HS-5 (cell line): Measurements from ENCODE around the gene HHLA2.
"Not testable (repeated sequence)": the region's sequence is repeated elsewhere in the genome, so short reads cannot be mapped to it uniquely, and the experiment has no call there.

Experiments
- DNase-seq: peaks from one replicate; pipeline ENCODE4 v3.0.0-alpha.2; 2012; ENCODE audit warnings: low read depth

The HHLA2 gene

DNA sequence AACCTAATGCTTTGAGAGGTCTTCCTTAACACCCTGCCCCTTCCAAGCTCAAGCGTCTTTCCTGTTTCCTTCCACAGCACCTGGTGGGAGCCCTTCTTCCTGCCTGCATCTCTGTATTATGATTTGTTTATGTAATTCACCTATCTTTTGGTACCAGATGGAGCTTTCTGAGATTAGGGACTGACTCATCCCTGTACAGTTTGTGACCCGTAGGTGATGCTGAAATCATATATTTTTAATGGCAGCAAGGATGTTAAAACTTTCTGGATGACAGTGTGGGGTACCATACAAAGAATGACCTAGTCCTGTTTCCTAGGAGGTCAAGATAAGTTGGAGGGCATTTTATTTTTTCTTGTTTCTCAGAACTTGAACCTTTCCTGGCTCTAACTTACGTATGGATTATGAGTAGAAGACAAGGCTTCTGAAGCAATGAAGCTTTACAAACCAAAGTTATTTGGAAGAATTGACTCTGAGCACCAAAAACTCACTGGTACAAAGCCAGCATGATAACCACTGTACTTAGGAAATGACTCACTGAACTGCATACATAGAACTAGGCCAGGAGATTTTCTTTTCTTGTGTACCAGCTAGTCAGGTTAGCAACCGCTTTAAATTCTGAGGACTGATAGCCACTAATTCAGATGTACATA, 46.6 kb downstream of the HHLA2 start:
- peak; percentile 24 for DNase-seq

DNA sequence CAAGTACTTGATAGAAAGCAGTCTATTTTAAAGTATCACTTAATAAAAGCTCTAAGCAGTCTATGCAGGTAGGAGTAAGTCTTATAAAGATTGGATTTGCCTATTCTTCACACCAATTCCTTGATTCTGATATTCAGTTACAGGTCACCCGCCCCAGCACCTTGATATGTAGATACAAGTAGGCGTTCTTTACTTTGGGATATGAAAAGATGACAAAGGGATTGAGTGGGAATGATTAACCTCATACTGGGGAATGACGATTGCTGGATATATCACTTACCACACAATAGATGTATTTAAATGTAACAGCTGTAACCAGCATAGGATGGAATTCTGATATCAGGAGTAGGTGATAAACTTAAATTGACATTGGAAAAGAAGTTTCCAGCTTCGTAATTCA, 47.1 kb downstream of the HHLA2 start:
- DNase-seq = no peak

DNA sequence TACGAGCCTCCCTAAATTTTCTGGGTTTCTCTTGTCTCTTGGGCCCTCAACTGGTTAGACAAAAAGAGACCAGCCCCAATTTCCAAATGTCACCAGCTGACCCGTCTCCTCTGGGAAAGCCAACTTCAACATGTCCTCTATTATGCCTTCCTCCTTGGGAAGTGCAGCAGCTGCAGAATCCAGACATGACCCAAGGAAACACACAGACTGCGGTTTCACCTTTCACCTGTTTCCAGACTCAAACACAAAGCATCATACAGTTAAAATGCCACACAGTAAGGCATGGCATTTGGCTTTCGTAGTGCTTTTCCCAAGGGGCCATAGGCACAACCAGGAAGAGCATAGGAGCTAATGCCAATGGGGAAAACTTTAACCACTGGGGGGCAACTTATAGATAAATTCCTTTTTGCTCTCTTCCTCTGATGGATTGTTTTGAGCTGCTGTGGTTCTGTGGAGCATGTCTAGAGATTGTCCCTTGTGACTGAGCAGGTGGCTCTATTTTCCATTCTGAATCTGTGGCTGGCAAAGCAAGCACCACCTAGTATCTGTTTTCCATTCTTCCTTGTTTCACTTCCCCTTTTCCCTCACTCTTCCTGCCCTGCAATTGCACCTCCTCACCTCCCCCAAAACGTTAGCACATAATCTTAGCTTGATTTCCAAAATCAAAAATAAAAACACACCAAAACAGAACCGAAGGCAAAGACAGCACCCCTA, 49.3 kb downstream of the HHLA2 start:
- no peak for DNase-seq

DNA sequence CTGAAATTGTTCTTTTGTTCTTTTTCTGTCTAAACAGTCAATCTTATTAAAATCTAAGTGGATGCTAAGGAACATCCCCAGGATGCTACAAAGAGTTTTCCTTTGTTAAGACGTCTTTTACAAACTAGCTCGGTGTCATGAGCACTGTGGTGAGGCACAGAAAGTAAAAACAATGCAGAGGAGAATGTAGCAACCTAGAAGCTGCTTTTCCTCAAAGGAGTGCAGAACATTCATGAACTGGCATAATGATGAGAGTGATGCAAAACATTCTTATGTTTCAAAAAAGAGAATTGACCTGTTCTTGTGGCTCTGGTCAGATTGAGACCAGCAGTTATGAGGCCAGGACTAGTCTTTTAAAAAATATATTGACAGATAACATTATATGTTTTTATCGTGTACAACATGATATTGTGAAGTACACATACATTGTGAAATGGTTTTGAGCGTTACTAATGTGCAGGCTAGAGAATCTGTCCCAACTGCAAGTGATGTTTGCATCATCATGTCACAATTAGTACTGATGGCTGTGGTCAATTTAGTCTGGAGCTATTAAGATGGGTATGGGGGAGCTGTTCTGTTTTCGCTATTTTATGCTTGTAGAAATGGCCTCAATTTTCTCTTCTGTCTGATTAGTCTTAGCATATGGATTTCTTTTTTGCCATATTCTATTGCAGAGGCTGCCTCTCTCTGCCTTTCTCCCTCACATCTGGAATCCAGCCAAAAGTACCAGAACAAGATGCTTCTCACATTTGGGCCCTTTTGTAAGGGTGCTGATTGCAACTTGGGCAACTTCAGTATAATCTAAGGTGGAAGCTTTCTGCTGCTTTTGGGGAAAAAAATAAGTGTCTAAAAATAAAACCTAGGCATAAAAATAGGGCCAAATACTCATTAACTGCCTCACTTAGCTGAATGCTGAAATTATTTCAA, 50.2 kb downstream of the HHLA2 start:
- DNase-seq = no peak

DNA sequence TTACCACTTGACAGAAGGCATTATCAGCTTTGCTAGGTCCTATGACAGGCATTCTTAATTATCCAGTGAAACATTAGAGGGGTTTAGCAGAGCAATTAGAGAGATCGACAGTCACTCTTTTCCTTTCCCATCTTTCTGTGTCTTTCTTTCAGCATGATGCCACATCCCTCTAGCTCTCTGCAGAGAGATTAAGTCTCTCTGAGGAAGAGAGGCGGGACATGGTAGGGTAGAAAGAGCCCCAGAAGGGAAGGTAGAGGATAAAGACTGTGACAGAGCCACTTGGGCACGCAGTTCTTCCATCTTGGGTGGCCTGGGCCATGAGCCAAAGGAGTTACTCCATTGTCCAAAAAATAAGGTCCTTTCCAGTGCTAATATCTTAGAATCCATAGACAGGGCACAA, 55.8 kb downstream of the HHLA2 start:
- no peak for DNase-seq

DNA sequence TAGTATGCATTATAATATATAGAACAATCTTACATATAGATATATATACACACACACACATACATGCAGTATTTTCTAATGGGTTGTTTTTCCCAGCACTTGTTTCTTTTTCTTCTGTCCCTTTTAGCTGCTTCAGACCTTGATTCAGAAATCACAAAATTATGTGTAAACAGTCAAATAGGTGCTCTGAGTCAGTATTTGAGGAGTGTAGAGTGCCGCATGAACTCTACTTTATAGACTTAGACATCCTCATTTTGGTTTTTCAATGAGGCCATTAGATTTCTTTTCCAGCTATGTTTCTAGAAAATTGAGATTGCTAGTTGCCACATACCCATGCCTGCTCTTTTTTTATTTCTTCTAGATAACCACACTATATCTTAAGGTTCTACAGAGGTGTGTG, 58.2 kb downstream of the HHLA2 start:
- no peak for DNase-seq

DNA sequence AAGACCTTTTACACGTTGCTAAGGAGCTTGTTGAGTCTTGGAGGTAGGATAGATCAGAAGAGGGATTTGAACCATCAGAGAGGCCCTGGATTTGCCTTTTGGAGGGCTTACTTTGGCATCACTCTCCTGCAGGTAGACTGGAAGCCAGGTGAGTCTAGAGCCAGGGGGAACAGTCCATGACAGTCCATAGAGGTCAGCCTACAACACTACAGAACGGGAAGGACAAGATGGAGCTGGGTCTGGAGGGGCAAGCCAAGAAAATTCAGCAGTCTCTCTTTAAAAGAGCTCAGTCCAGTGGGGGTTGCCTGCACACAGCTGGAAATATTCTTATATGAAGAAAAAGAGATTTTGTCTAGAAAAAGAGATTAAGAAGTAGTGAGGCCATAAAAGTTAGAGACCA, 60.7 kb downstream of the HHLA2 start:
- DNase-seq = no peak

DNA sequence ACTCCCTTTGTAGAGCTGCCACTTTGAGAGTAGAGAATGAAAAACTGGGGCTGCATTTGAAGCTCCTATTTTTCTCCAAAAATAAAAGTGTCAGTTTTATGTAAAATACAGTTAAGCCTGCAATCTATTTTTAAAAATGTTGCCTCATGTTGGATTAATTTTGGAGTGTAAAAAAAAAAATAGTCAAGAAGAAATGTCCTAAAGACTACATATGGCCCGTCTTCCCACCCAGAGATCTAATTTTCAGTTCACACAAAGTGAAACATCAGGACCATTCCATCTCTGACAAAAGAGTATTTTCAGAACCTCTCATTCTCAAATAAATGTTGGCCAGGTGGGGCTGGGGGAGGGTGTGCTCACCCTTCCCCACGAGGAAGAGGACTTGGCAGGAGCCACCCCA, 62.7 kb downstream of the HHLA2 start:
- DNase-seq = no peak

DNA sequence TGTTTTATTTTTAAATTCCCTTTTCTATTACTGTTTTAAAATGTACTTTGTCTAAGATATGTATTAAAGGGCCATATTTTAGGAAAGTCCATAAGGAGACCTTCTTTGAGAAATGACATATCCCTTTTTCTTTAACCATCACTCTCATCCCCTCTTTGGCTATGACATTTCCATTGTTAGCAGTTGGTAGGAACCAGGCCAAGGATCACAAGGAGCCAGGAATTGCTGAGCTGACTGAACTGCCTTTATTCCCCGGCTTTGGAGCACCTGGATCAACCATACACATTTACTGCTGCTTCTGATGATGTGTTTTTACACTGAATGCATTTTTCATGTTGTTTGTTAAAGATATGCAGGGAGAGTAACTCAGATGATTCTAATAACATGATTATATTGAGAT, 79.7 kb downstream of the HHLA2 start:
- DNase-seq = no peak

DNA sequence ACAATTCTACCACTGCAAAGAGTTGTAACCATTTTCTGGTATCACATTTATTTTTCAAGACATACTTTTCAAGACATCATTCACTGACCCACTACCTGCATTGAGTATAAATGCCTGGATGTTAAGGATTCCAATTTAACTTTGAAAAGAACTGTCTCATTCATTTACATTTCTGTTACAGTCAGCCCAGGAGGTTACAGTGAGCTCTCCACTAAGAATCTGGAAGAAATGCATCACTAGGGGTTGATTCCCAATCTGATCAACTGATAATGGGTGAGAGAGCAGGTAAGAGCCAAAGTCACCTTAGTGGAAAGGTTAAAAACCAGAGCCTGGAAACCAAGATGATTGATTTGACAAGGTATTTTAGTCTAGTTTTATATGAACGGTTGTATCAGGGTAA, 81.0 kb downstream of the HHLA2 start:
- no peak for DNase-seq

DNA sequence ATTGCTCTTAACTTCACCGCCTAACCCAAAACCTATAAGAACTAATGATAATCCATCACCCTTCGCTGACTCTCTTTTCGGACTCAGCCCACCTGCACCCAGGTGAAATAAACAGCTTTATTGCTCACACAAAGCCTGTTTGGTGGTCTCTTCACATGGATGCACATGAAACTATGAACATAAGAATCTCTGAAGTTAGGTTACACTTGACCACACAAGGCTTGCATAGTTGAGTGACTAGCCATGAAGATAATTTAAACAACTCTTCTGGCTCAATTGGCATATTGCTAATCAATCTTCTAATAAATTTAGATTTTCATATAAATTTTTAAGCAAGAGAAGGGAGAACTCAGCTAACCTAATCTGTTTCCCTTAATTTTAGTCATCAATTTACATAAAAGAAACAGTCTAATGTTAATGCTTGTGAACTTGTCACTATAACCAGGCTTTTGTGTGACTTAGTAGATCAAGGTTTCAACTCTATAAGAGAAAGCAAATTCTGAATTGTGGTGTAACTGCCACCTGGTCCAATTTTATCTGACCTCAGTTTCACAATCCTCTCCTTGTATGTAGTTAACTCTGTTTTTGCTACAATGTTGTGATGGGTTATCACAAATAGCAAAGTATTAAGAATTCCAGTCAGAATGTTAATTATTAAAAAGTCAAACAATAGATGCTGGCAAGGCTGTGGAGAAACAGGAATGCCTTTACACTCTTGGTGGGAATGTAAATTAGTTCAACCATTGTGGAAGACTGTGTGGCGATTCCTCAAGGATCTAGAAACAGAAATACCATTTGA, 82.0 kb downstream of the HHLA2 start:
- no peak for DNase-seq

DNA sequence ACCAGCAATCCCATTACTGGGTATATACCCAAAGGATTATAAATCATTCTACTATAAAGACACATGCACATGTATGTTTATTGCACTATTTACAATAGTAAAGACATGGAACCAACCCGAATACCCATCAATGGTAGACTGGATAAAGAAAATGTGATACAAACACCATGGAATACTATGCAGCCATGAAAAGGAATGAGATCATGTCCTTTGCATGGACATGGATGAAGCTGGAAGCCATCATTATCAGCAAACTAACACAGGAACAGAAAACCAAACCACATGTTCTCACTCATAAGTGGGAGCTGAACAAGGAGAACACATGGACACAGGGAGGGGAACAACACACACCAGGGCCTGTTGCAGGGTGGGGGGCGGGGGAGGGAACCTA, 82.6 kb downstream of the HHLA2 start:
- not testable (repeated sequence) for DNase-seq

DNA sequence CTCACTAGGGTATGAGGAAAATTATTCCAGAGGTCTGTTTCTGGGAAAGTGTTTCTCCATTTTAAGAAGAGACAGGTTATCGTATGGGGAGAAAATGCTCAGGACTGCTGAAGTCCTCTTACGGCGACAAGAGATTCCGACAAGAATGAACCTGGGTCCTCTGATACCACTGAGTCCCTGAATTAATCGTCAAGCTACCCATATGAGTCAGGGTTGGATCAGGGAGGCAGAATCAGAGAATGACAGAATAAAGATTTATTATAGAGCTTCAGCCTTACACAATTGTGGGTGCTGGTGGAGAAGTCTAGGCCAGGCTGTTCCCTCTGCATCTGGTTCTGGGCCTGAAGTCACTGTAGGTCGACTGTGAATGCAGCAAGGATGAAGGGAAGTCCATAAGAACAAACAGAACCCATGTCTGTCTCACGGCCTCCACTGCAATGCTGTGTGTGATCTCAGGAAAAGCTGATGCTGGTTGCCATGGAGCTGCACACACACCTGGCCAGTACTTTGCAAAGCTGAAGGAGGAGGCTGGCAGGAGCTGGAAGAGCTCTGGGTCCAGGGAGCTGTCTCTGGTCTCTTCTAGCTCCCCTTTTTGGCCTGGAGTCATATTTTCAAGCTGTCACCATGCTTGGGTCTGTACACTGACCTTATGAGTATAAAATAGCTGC, 83.9 kb downstream of the HHLA2 start:
- no peak for DNase-seq

DNA sequence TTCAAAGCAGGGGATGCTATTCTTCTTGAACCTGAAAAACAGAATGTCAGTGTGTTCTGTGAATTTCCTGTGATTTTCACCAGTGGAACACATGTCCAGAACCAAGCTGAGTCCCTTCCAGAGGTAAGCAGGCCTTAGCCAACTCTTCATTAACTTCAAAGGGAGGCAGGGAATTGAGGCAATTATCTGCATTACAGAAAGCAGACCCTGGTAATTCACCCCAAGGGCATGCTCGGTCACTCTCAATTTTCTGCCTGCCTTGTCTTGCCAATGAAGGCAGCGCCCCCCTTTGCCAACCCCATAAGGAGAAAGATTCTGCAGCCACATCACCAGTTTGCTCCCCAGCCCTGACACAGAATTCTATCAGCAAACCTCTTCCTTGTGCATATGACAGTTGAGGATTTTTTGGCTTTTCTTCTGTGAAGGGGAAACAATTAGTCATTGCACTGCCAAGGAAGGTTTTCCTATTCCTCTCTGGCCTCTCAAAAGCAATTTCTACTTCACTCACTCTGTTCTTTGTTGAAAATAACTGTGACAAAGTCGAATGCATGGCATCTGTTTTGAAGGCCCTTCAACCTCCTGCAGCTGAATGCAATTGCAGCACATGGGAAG, 85.3 kb downstream of the HHLA2 start:
- no peak for DNase-seq

DNA sequence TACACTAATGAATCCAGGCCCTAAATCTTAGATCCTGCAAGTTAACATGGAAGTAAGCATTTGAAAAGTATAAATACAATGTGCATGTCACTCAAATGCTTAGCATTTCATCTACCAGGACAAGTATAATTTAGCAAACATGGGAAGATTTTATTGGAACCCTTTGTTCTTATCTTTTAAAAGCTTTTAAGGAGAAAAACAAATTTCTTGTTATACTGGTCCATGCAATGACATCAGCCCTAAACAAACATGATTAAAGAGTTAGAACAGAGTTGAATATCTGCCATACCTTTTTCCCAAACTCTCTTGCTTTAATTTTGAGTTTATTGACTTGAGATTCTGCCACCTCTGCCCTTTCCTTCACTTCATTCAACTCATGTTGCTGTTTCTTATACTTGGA, 87.0 kb downstream of the HHLA2 start:
- DNase-seq = no peak

DNA sequence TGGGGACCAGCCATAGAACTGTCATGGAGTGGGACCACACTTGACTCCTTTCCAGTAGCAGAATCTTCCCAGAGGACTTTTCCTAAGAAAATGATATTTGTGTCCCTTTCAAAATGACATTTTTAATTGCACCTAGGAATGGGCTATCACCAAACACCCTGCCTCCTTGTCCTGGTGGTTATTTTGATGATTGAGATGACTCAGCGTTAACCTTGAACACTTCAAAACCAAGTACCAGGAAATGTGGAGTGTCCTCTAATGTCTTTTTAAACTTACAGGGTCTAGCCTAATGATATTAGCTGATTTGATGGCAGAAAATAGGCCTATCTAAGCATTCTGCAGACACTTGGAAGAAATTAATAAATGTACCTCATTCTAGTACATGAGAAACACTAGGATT, 90.7 kb downstream of the HHLA2 start:
- no peak for DNase-seq

DNA sequence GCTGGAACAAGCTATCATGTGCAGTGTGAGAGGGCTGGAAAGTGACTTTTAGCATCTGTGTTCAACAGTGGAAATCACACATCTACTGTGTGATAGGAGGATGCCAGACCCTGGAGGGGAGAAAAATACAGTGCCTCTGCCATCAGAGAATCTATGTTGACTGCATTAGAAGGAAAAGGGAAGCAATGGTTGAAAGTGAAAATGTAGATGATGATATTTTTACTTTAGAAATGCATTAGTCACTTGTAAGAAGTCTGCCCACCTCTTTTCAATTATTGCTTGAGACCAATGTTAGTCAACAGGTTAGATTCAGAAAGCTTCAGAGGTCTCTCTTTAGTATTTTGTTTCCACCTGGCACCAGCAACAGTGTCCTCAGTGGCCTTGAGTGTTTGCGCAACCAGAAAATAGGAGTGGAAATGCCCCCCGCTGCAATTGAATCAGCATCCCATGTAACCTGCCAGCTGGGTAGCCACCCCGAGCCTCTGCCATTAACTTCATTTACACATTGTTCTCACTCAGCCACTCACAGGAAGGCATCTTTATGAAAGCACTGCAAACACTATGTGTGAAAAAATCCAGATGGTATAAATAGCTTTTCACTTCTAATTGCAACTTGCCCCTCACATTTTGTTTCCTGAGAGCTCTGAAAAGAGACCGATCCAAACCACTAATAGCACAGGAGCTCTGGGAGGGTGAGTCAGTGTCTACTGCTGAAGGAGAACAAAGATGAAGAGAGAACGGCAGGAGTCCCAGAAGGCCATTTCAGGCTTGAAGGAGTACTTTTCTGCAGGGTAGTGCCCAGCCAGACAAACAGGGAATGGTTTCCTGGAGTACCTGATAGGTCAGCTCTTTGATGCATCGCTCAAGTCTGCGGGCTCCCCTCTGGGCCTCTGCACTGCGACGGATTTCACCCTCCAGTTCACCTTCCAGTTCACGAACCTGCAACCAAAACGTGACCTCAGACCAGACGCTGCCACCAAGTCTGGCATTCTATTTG, 92.1 kb downstream of the HHLA2 start:
- no peak for DNase-seq

DNA sequence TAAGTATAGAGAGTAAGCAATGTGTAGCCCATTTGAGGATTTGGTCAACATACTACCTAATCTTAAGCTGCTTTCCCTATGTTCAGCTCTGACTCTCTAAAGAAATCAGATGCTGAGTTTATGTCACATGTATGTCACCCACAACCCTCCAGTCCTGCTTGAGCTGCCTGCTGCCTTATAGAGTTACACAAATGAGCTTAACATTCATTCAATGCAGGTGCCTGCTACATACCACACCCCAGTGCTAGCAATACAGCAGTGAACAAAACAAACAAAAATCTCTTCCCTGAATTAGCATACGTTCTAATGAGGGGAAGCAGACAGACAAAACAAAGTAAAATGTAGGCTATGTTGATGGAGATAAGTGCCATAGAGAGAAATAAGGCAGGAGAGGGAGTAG, 93.0 kb downstream of the HHLA2 start:
- DNase-seq = no peak

DNA sequence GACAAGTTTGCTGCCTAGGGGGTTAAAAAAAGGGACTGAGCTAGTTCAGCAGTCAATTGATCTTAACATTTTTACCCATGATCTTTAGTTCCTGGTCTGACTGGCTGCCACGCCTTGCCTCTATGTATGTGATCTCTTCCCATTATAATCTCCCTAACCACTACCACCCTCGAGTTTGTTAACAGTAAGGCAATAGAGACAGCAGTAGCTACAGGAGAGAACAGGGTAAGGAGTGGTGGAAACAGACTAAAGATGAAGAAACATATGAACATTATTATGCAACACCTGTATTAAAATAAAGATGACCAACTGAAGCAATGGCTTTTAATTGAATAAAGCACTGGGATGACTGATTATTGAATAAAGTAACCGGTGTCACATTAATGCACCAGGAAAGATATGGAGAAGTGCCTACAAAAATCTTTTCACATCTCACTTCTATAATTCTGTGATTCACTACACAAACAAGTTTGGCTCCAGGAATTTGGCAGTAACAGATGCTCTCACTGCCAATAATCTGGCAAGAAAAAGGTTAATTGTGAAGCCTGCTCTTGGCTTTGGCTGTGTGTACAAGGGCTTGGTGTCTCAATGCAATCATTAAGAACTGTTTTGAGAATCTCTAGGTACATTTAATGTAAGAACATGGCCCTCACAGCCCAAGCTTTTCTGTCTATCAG, 95.7 kb downstream of the HHLA2 start:
- peak; percentile 10 for DNase-seq
